HepG2 (cell line): ENCODE measurements around the gene ALPK3. TPM values are rescaled to one million over a fixed set of nuclear protein-coding genes. Genes with fewer than 3 reads are reported as not detected.

ENCODE experiments used
- CBX1 ChIP-seq: IDR thresholded peaks from one replicate; pipeline ENCODE4 v1.6.1; 2016; ENCODE audit warnings: antibody characterized with exemption, low read depth
- HNF1A ChIP-seq, 2 experiments: sonication (generic) in 1 of 2; formaldehyde crosslinking in 1 of 2; IDR thresholded peaks; 2 replicates each; pipeline versions ENCODE4 v1.4.0 to v1.6.1; 2016 to 2020; ENCODE audit warnings: borderline replicate concordance in 1 of 2, low read depth in 1 of 2, mild to moderate bottlenecking in 1 of 2, missing genetic modification reagents in 1 of 2
- PTBP1 ChIP-seq: fragments of 200-400 bp; formaldehyde crosslinking; IDR thresholded peaks from 2 replicates; pipeline ENCODE4 v1.6.1; 2018; ENCODE audit warnings: low read length, low read depth; ENCODE audit not compliant: poor library complexity, severe bottlenecking
- THAP9 ChIP-seq: sonication (generic); formaldehyde crosslinking; IDR thresholded peaks from 2 replicates; pipeline ENCODE4; 2020; ENCODE audit warnings: missing genetic modification reagents, mild to moderate bottlenecking, borderline replicate concordance
- UBTF ChIP-seq: sonication (generic); formaldehyde crosslinking; IDR thresholded peaks from 2 replicates; pipeline ENCODE4 v1.4.0; 2020; ENCODE audit warnings: mild to moderate bottlenecking, missing genetic modification reagents
- ZBTB1 ChIP-seq: sonication (generic); formaldehyde crosslinking; IDR thresholded peaks from 2 replicates; pipeline ENCODE4 v1.4.0; 2020; ENCODE audit warnings: missing genetic modification reagents, borderline replicate concordance
- ZNF503 ChIP-seq: sonication (generic); formaldehyde crosslinking; IDR thresholded peaks from 2 replicates; pipeline ENCODE4 v1.4.0; 2020; ENCODE audit warnings: missing genetic modification reagents
- ZSCAN31 ChIP-seq: sonication (generic); formaldehyde crosslinking; IDR thresholded peaks from 2 replicates; pipeline ENCODE4 v1.5.0; 2020; ENCODE audit warnings: low read depth, mild to moderate bottlenecking, missing genetic modification reagents
- polyA plus RNA-seq, 8 experiments: library from polyadenylated mRNA; depleted of rRNA in 3 of 8; stranded (reverse) in 7 of 8; unstranded in 1 of 8; fragments of >200 nt; fragmentation: Illumina TruSeq in 4 of 8; extraction: Trizol in 4 of 8; gene quantifications; 2 replicates each; pipeline versions ENCODE4 v1.2.1 to v1.2.3, GENCODE V29; 2011 to 2016; ENCODE audit warnings: low read depth in 4 of 8, missing spikeins in 1 of 8, mixed read lengths in 1 of 8; ENCODE audit not compliant: insufficient read depth in 1 of 8
- total RNA-seq, 5 experiments: library from RNA; depleted of rRNA; stranded (reverse); fragments of >200 nt; fragmentation: Illumina TruSeq; extraction: Trizol; gene quantifications; 2 replicates each; pipeline ENCODE4 v1.2.3, GENCODE V29; 2016; ENCODE audit warnings: low read depth in 1 of 5

Gene ALPK3
- total and polyA plus RNA-seq, 2 of the 13 experiments (the other 11 are each of a cell fraction or from before 2014, with no cell fraction given), result 0.04 to 0.42 TPM

- no peak for TF ChIP-seq HNF1A (IDR thresholded peaks at IDR 0.05; ENCODE audit: low read depth)
- no peak for TF ChIP-seq HNF1A (CRISPR knock-in tag; IDR thresholded peaks at IDR 0.05; ENCODE audit: borderline replicate concordance)
- TF ChIP-seq UBTF (CRISPR knock-in tag), result no peak
- no peak for TF ChIP-seq CBX1
- TF ChIP-seq THAP9 (CRISPR knock-in tag), result no peak
- no peak for TF ChIP-seq ZBTB1 (CRISPR knock-in tag)
- TF ChIP-seq ZSCAN31, result no peak
- no peak for TF ChIP-seq PTBP1
- TF ChIP-seq ZNF503, result no peak
Measured at GRCh38 chr15:84881520-84881830, 64.3 kb downstream of the ALPK3 start (continued).
